PC-3 (cell line): ENCODE data around the gene ANXA6. TPM values are rescaled to one million over a fixed set of nuclear protein-coding genes. Genes with fewer than 3 reads are reported as not detected.

Source experiments
- ATAC-seq: fragments of 200-7000 bp; cut with Tn5 transposase; 2 replicates; pipeline ENCODE4 v1.9.1; 2020; ENCODE audit warnings: mild to moderate bottlenecking, moderate library complexity
- BruUV-seq: library from RNA; stranded (reverse); fragments of 400-500 nt; replicated peaks from 2 replicates; lab custom pipeline; 2021; lab: Mats Ljungman, UMichigan
- CTCF ChIA-PET: fragments of 300-600 bp; sonication (Branson Sonifier 250); formaldehyde crosslinking; loops from one replicate; lab custom pipeline; 2022; ENCODE audit warnings: antibody characterized with exemption; lab: Charles Lee
- POLR2A ChIA-PET: fragments of 300-600 bp; sonication (Branson Sonifier 250); formaldehyde crosslinking; loops from one replicate; lab custom pipeline; 2022; ENCODE audit warnings: antibody characterized with exemption; ENCODE audit not compliant: unreplicated experiment; lab: Charles Lee
- DNase-seq: peaks from one replicate; pipeline ENCODE4 v3.0.0-alpha.2; 2015
- H2AFZ ChIP-seq: fragments of 300-600 bp; sonication (generic); 2 replicates; pipeline ENCODE4 v1.6.0; 2016; ENCODE audit warnings: antibody characterized with exemption, low read length
- H3F3A ChIP-seq: fragments of 300-600 bp; sonication (generic); one replicate; pipeline ENCODE4 v1.6.0; 2017; ENCODE audit warnings: antibody characterized with exemption, low read length, control low read depth, mild to moderate bottlenecking; ENCODE audit not compliant: unreplicated experiment
- H3K27ac ChIP-seq: fragments of 300-600 bp; sonication (generic); 2 replicates; pipeline ENCODE4 v1.5.1; 2016; ENCODE audit warnings: mild to moderate bottlenecking, low read length
- H3K27me3 ChIP-seq: fragments of 300-600 bp; sonication (generic); 2 replicates; pipeline ENCODE4 v1.6.1; 2016; ENCODE audit warnings: low read length, mixed read lengths
- H3K36me3 ChIP-seq: fragments of 300-600 bp; sonication (generic); 2 replicates; pipeline ENCODE4 v1.6.1; 2016; ENCODE audit warnings: low read depth, mixed run types, low read length, mixed read lengths
- H3K4me1 ChIP-seq: fragments of 300-600 bp; sonication (generic); 2 replicates; pipeline ENCODE4 v1.5.1; 2016; ENCODE audit warnings: low read length; ENCODE audit not compliant: insufficient read depth
- H3K4me2 ChIP-seq: fragments of 300-600 bp; sonication (generic); 2 replicates; pipeline ENCODE4 v1.6.0; 2016; ENCODE audit warnings: low read length
- H3K4me3 ChIP-seq: fragments of 300-600 bp; sonication (generic); 2 replicates; pipeline ENCODE4 v1.5.1; 2016; ENCODE audit warnings: mild to moderate bottlenecking, low read length, mixed read lengths
- H3K79me2 ChIP-seq: fragments of 300-600 bp; sonication (generic); 2 replicates; pipeline ENCODE4 v1.6.1; 2017; ENCODE audit warnings: low read length, mixed read lengths
- H3K9ac ChIP-seq: fragments of 300-600 bp; sonication (generic); 2 replicates; pipeline ENCODE4 v1.6.0; 2016; ENCODE audit warnings: mild to moderate bottlenecking, low read length
- H3K9me2 ChIP-seq: fragments of 300-600 bp; sonication (generic); replicated peaks from 2 replicates; pipeline ENCODE4 v1.6.1; 2016; ENCODE audit warnings: mixed run types, low read length, mixed read lengths
- H3K9me3 ChIP-seq: fragments of 300-600 bp; sonication (generic); 2 replicates; pipeline ENCODE4 v1.6.1; 2016; ENCODE audit warnings: low read length, mixed read lengths
- H4K20me1 ChIP-seq: fragments of 300-600 bp; sonication (generic); 2 replicates; pipeline ENCODE4 v1.6.1; 2016; ENCODE audit warnings: low read length, mixed read lengths
- CTCF ChIP-seq: fragments of 300-600 bp; sonication (generic); conservative IDR thresholded peaks from 2 replicates; pipeline ENCODE4 v1.5.1; 2017; ENCODE audit warnings: antibody characterized with exemption, low read depth, mild to moderate bottlenecking, low read length
- EZH2 ChIP-seq: fragments of 300-600 bp; sonication (generic); IDR thresholded peaks from one replicate; pipeline ENCODE4 v1.6.1; 2017; ENCODE audit warnings: antibody characterized with exemption, mild to moderate bottlenecking, low read length; ENCODE audit not compliant: unreplicated experiment
- EZH2phosphoT487 ChIP-seq: fragments of 300-600 bp; sonication (generic); IDR thresholded peaks from 2 replicates; pipeline ENCODE4 v1.6.1; 2018; ENCODE audit warnings: mild to moderate bottlenecking, antibody characterized with exemption, low read length, borderline replicate concordance
- intact Hi-C: fragments of 100-400 bp; cut with micrococcal nuclease; formaldehyde crosslinking; loops from 2 replicates; pipeline ENCODE4 v1.9.0; 2023
- total RNA-seq: library from RNA; depleted of rRNA; stranded (reverse); fragments of >200 nt; gene quantifications from 2 replicates; pipeline ENCODE4 v1.2.3, GENCODE V29; 2014

Gene ANXA6
- total RNA-seq, 1 experiment from 2014 or later, result 122 TPM

GRCh38 chr5:151104795-151105194 is 52.8 kb downstream of the ANXA6 start:
- intact Hi-C loops, result no loop called here
- H3K4me3 ChIP-seq, result no peak overlapping the region
- DNase-seq (no peak), ATAC-seq (no peak)
- no peak overlapping the region for H3K27ac ChIP-seq
- POLR2A ChIA-PET, result no interaction called here
- H3K4me1 ChIP-seq, result no peaks in the 10 kb centered on the region
- no peaks in the 10 kb centered on the region for H3F3A ChIP-seq
- no peaks in the 10 kb centered on the region for H4K20me1 ChIP-seq
- H3K9me3 ChIP-seq, result no peaks in the 10 kb centered on the region
- H3K79me2 ChIP-seq, result no peaks in the 10 kb centered on the region
- H3K4me2 ChIP-seq, result no peak overlapping the region
- H3K9me2 ChIP-seq, result no peaks in the 10 kb centered on the region
- no TSS peak for BruUV-seq
- no peak overlapping the region for H2AFZ ChIP-seq
- CTCF ChIA-PET, result no interaction called here
- no peaks in the 10 kb centered on the region for H3K27me3 ChIP-seq
- peaks cover 10% of the 10 kb centered on the region; the same call in 1 of the 2 replicates for H3K36me3 ChIP-seq
- no peak for TF ChIP-seq EZH2phosphoT487
- TF ChIP-seq CTCF, result no peak
- TF ChIP-seq EZH2, result no peak
- no peak overlapping the region for H3K9ac ChIP-seq

GRCh38 chr5:151101746-151102145 is 55.8 kb downstream of the ANXA6 start:
- Histone ChIP-seq H3K9ac (no peak overlapping the region), H3K9me2 (no peaks in the 10 kb centered on the region), H3K4me2 (no peak overlapping the region), H3K27ac (no peak overlapping the region), H3K79me2 (no peaks in the 10 kb centered on the region), H3K9me3 (no peaks in the 10 kb centered on the region), H3K36me3 (no peaks in the 10 kb centered on the region), H2AFZ (no peak overlapping the region), H3K4me1 (no peaks in the 10 kb centered on the region), H4K20me1 (no peaks in the 10 kb centered on the region), H3F3A (no peaks in the 10 kb centered on the region), H3K27me3 (no peaks in the 10 kb centered on the region), H3K4me3 (no peak overlapping the region)
- DNase-seq, result no peak
- TF ChIP-seq CTCF (no peak), EZH2 (no peak), EZH2phosphoT487 (no peak)
- intact Hi-C loops, result no loop called here
- CTCF ChIA-PET, result no interaction called here
- ATAC-seq, result no peak
- BruUV-seq, result no TSS peak
- POLR2A ChIA-PET, result no interaction called here

- Histone ChIP-seq H3K27ac (no peak overlapping the region), H3K79me2 (no peaks in the 10 kb centered on the region), H2AFZ (no peak overlapping the region), H3F3A (no peaks in the 10 kb centered on the region), H3K4me2 (no peak overlapping the region), H3K9me2 (no peaks in the 10 kb centered on the region), H3K9me3 (no peaks in the 10 kb centered on the region), H3K4me3 (no peak overlapping the region), H3K4me1 (no peaks in the 10 kb centered on the region), H4K20me1 (no peaks in the 10 kb centered on the region), H3K36me3 (no peaks in the 10 kb centered on the region), H3K27me3 (no peaks in the 10 kb centered on the region), H3K9ac (no peak overlapping the region)
- no peak for ATAC-seq
- ChIA-PET CTCF (no interaction called here), POLR2A (no interaction called here)
- BruUV-seq, result no TSS peak
- DNase-seq, result no peak
- intact Hi-C loops, result no loop called here
- TF ChIP-seq CTCF (no peak), EZH2 (no peak), EZH2phosphoT487 (no peak)
These were observed 56.4 kb downstream of the ANXA6 start for GRCh38 chr5:151101151-151101550.
